Adrenal gland (tissue), 12 donors: ENCODE data around the gene PYGB. TPM values are rescaled to one million over a fixed set of nuclear protein-coding genes. Genes with fewer than 3 reads are reported as not detected.
"Not testable (repeated sequence)": the region's sequence is repeated elsewhere in the genome, so short reads cannot be mapped to it uniquely, and the experiment has no call there.

Source experiments
- DNase-seq, 7 donors: peaks; one replicate each; pipeline ENCODE4 v3.0.0-alpha.2; 2019 to 2020
- H3K27ac ChIP-seq, 5 donors: fragments of 200-600 bp; sonication (generic) in 4 of 5; 1 replicate in 3 of 5; 2 replicates in 2 of 5; pipeline versions ENCODE4 v1.5.1 to v1.8.0; 2016 to 2020; ENCODE audit warnings: mild to moderate bottlenecking in 1 of 5
- H3K27me3 ChIP-seq: fragments of 200-600 bp; 2 replicates; pipeline ENCODE4 v1.8.0; 2021
- H3K36me3 ChIP-seq, 2 donors: fragments of 200-600 bp; replicated peaks in 1 of 2; 1 replicate in 1 of 2; 2 replicates in 1 of 2; pipeline versions ENCODE4 v1.5.1 to v1.8.0; 2018 to 2022
- H3K4me1 ChIP-seq, 2 donors: fragments of 200-600 bp; replicated peaks in 1 of 2; 1 replicate in 1 of 2; 2 replicates in 1 of 2; pipeline versions ENCODE4 v1.5.1 to v1.8.0; 2018 to 2021
- H3K4me3 ChIP-seq, 4 donors: fragments of 200-600 bp; sonication (generic) in 3 of 4; one replicate each; pipeline ENCODE4 v1.5.1; 2016 to 2018
- H3K9me3 ChIP-seq, 3 donors: fragments of 200-600 bp; sonication (generic) in 1 of 3; replicated peaks in 1 of 3; 1 replicate in 2 of 3; 2 replicates in 1 of 3; pipeline versions ENCODE4 v1.5.1 to v1.8.0; 2016 to 2021
- POLR2A ChIP-seq, 2 donors: fragments of 450-650 bp; IDR thresholded peaks; one replicate each; pipeline ENCODE4 v1.6.1; 2017; ENCODE audit warnings: antibody characterized with exemption in 2 of 2, mild to moderate bottlenecking in 2 of 2, moderate library complexity in 1 of 2
- WGBS, 4 donors: extraction: QIAGEN DNeasy Blood & Tissue Kit in 2 of 4; methylation state at CpG; one replicate each; pipeline versions ENCODE4 v1.1.5 to v1.1.7; 2013 to 2017; 5-methylcytosine and 5-hydroxymethylcytosine counted together
- intact Hi-C, 2 donors: fragments of 100-400 bp; cut with DNase I; formaldehyde crosslinking; loops; one replicate each; pipeline versions ENCODE4 v1.14.1 to v1.15.0; 2022 to 2023
- polyA plus RNA-seq, 3 donors: library from polyadenylated mRNA; stranded (reverse); fragments of 200-250 nt in 2 of 3; fragments of 350-450 nt in 1 of 3; fragmentation: Illumina TruSeq in 1 of 3; extraction: RNeasy Lipid Tissue Mini Kit (QIAGEN cat#74804) in 1 of 3; gene quantifications; one replicate each; pipeline ENCODE4 v1.2.3, GENCODE V29; 2013 to 2014
- total RNA-seq, 9 donors: library from RNA; depleted of rRNA in 4 of 9; stranded (reverse); fragments of >200 nt in 4 of 9; fragments of 120-200 nt in 1 of 9; fragmentation: NEBNext Ultra II Directional in 1 of 9; extraction: Animal tissue kit (Norgen Biotek cat#: 25700) in 1 of 9; gene quantifications; one replicate each; pipeline versions ENCODE4 v1.1.0 to v1.2.4, GENCODE V29; 2013 to 2023
- TF ChIP-seq, protein P1 (sequence below), 6 experiments: fragments of 450-650 bp in 4 of 6; fragments of 200-600 bp in 2 of 6; sonication (generic) in 1 of 6; IDR thresholded peaks; 1 replicate in 5 of 6; 2 replicates in 1 of 6; pipeline versions ENCODE4 v1.5.1 to v1.8.0; 2016 to 2021; ENCODE audit warnings: antibody characterized with exemption in 6 of 6, mild to moderate bottlenecking in 2 of 6, moderate library complexity in 1 of 6
- donor health status: healthy with polysubstance abuse.
- donor health status: Bipolar disorder and iron deficiency.
- donor health status: DM: yes; HTN: yes; CAD: no.
- donor health status: DM: no; HTN: no; CAD: no.
- donor health status: DM: no; HTN: no; CAD: no.
- donor health status: DM: yes; HTN: yes; CAD: no.

The PYGB gene
- total and polyA plus RNA-seq, 12 donors = 15.7 to 118 (median 71.4) TPM

DNA sequence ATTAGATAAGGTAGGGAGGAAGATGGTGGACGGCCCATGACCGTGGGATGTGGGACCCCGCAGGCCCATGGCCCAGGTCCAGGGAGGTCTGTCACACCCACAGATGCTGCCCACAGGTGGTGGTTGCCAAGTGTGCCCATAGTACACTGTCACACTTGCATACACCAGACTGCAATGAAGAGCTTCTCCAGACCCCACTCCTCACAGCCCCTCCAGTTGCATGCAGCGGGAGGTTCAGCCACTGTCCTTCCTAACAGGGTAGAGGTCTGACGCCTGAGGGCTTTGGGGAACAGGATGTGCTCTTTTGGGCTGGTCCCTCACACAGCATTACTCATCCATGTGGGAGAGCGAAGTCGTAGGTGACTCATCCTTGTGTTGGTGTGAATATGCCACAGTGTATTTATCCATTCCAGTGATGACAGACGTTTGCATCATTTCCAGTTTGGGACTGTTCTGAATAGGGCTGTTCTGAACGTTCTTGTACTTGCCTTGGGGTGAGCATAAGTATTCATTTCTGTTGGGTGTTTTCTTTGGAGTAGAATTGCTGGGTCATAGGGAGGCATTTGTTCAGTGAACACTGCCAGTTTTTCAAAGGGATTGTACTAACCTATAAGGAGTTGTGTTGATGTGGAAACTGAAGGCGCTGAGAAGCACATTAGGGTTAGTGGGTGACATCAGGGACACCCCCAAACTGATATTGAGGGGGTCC, 10.1 kb upstream of the PYGB start:
- intact Hi-C loops = no loop called here
- no peak overlapping the region for H3K4me3 ChIP-seq
- no peaks in the 10 kb centered on the region for H3K9me3 ChIP-seq
- peaks cover 0 to 8% of the 10 kb centered on the region in 2 donors for H3K4me1 ChIP-seq
- WGBS, 4 donors = 40 to 46% (median 43%) methylated on average over 8 to 10 of the region's 10 CpGs
- H3K36me3 ChIP-seq = no peaks in the 10 kb centered on the region
- peak overlapping the region in 1 of 5 donors; percentile 72 for H3K27ac ChIP-seq
- TF ChIP-seq POLR2A (IDR thresholded peaks at IDR 0.05) = no peak
- TF ChIP-seq, protein P1, sequence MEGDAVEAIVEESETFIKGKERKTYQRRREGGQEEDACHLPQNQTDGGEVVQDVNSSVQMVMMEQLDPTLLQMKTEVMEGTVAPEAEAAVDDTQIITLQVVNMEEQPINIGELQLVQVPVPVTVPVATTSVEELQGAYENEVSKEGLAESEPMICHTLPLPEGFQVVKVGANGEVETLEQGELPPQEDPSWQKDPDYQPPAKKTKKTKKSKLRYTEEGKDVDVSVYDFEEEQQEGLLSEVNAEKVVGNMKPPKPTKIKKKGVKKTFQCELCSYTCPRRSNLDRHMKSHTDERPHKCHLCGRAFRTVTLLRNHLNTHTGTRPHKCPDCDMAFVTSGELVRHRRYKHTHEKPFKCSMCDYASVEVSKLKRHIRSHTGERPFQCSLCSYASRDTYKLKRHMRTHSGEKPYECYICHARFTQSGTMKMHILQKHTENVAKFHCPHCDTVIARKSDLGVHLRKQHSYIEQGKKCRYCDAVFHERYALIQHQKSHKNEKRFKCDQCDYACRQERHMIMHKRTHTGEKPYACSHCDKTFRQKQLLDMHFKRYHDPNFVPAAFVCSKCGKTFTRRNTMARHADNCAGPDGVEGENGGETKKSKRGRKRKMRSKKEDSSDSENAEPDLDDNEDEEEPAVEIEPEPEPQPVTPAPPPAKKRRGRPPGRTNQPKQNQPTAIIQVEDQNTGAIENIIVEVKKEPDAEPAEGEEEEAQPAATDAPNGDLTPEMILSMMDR (IDR thresholded peaks at IDR 0.05) = no peak
- DNase-seq = peak in 6 of 7 donors; percentile 72 to 84 (median 76)
- no peaks in the 10 kb centered on the region for H3K27me3 ChIP-seq

DNA sequence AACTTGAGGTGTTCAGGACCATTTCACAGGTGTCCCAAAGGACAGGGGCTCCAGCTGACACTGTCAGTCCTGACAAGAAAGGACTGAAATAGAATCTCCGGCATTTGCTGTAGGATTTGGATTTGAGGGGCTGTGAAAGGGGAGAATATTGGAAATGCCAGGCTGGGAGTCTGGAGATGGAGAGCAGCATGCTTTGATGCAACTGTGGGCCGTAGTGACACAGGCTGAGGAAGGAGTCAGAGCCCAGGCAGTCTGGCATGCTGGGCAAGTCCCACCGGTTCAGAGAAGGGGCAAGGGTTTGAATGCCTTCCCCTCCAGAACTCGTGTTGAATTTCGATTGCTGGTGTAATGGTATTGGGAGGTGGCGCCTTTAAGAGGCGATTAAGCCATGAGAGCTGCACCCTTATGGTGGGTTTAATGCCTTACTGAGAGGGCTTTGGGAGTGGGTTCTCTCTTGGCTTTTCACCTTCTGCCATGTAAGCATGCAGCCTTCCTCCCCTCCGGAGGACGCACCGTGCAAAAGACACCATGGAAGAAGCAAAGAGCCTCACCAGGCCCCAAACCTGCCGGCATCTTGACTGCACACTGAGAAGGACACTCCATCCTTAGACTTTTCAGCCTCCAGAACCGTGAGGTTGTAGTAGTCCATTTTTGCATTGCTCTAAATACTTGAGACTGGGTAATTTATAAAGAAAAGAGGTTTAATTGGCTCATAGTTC, 9.4 kb upstream of the PYGB start:
- DNase-seq = no peak
- intact Hi-C loops = no loop called here
- no peak overlapping the region for H3K4me3 ChIP-seq
- H3K4me1 ChIP-seq = peaks cover 0 to 8% of the 10 kb centered on the region in 2 donors
- no peaks in the 10 kb centered on the region for H3K9me3 ChIP-seq
- H3K36me3 ChIP-seq = no peaks in the 10 kb centered on the region
- TF ChIP-seq, protein P1 (IDR thresholded peaks at IDR 0.05) = no peak
- no peak for TF ChIP-seq POLR2A (IDR thresholded peaks at IDR 0.05)
- H3K27ac ChIP-seq = peak overlapping the region in 1 of 5 donors; percentile 72
- WGBS, 4 donors = 87 to 91% (median 89%) methylated on average over 10 to 12 of the region's 12 CpGs
- no peaks in the 10 kb centered on the region for H3K27me3 ChIP-seq

DNA sequence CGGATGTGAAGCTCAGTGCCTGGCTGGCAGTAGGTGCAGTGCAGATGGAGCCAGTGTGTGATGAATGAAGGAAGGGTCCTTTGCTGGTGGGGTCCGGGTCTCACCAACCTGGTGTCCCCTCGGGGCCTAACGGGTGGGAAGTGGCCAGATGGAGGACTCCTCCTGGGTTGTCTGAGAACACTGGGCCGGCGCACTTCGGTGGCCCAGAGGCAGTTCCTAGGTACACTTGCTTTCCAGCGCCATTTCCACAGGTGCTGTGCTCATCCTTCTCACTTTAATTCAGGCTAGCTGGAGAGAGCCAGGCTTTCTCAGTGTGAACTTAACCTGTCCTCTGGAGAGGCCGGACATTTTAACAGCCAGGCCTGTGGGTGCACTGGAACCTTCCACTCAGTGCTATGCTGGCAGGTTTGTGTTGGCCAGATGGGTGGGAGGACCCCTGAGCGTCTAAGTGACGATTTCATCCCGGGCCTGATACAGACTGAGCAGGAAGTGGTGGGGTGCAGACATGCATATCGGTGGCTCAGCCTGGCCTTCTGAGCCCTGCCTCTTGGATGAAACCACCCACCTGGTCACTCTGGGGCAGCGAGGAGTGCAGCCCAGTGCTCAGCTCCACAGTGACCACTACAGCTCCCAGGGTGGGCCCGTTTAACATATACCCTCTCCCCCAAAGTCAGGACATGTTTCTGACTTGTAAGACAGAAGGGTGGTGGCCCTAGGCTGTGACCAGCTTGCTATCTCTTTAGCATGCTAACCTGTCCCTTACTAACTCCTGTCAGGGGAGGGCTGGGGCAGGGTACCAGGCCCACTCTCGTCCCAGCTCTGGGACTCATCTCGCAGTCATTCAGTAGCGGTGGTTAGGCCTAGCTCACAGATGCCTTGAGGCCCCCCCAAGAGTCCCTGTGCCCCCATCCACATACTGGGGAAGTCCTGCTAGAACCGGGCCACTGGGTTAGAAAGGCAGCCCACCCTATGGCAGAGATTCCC, 8.2 kb upstream of the PYGB start:
- no peaks in the 10 kb centered on the region for H3K27me3 ChIP-seq
- WGBS, 4 donors = 88 to 95% (median 92%) methylated on average over 7 to 19 of the region's 19 CpGs
- peak in 2 of 7 donors; percentile 12 to 45 for DNase-seq
- no peaks in the 10 kb centered on the region for H3K9me3 ChIP-seq
- H3K36me3 ChIP-seq = no peaks in the 10 kb centered on the region
- no peak overlapping the region for H3K4me3 ChIP-seq
- TF ChIP-seq, protein P1 (IDR thresholded peaks at IDR 0.05) = no peak
- no peak for TF ChIP-seq POLR2A (IDR thresholded peaks at IDR 0.05)
- peaks cover 0 to 8% of the 10 kb centered on the region in 2 donors for H3K4me1 ChIP-seq
- intact Hi-C loops = no loop called here
- H3K27ac ChIP-seq = no peak overlapping the region

DNA sequence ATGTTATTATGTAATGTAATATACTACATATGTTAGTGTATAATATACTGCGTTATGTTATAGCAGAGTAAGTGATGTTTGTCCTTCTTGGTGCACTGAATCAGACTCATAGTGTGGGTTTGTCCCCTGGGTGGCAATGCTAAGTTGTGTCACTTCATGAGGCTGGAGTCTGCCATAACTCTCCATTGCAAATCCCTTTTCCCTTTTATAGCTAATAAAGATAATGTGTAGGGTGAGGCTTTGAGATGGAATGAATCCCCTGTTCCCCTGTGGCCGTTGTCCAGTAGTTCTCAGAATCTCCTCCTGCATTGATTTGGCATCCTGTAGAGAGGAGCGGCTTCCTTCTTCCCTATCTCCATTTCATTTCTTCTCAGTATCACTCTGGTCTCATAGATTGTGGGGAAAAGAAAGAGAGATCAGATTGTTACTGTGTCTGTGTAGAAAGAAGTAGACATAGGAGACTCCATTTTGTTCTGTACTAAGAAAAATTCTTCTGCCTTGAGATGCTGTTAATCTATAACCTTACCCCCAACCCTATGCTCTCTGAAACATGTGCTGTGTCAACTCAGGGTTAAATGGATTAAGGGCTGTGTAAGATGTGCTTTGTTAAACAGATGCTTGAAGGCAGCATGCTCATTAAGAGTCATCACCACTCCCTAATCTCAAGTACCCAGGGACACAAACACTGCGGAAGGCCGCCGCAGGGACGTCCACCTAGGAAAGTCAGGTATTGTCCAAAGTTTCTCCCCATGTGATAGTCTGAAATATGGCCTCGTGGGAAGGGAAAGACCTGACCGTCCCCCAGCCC, 6.8 kb upstream of the PYGB start:
- WGBS, 4 donors = 74 to 79% (median 76%) methylated on average over 9 of the region's 9 CpGs
- intact Hi-C loops = not testable (repeated sequence)

DNA sequence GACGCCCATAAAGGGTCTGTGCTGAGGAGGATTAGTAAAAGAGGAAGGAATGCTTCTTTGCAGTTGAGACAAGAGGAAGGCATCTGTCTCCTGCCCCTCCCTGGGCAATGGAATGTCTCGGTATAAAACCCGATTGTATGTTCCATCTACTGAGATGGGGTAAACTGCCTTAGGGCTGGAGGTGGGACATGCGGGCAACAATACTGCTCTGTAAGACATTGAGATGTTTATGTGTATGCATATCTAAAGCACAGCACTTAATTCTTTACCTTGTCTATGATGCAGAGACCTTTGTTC, 6.3 kb upstream of the PYGB start:
- H3K27ac ChIP-seq, H3K27me3 ChIP-seq, H3K36me3 ChIP-seq, intact Hi-C loops, H3K4me3 ChIP-seq, H3K9me3 ChIP-seq, H3K4me1 ChIP-seq: not testable (repeated sequence)
- peak in 1 of 7 donors; percentile 13 for DNase-seq
- WGBS, 4 donors = 39 to 76% (median 55%) methylated on average over 2 to 4 of the region's 4 CpGs

More for the DNA sequence above, 6.8 kb upstream of the PYGB start:
- H3K4me3 ChIP-seq, H3K9me3 ChIP-seq, H3K27me3 ChIP-seq, H3K36me3 ChIP-seq, H3K27ac ChIP-seq, H3K4me1 ChIP-seq: not testable (repeated sequence)
- DNase-seq = peak in 1 of 7 donors; percentile 28
